Esophagus muscularis mucosa (tissue), 4 donors: ENCODE data around the gene OSBPL2. TPM values are rescaled to one million over a fixed set of nuclear protein-coding genes. Genes with fewer than 3 reads are reported as not detected.

ENCODE experiments used
- DNase-seq: peaks from one replicate; pipeline ENCODE4 v3.0.0-alpha.2; 2017; ENCODE audit errors: extremely low spot score
- H3K27ac ChIP-seq, 4 donors: fragments of 200-600 bp; sonication (generic); replicated peaks in 1 of 4; 1 replicate in 3 of 4; 2 replicates in 1 of 4; pipeline ENCODE4 v1.5.1; 2016 to 2019; ENCODE audit warnings: mild to moderate bottlenecking in 1 of 4
- H3K27me3 ChIP-seq, 4 donors: fragments of 200-600 bp; sonication (generic); one replicate each; pipeline versions ENCODE4 v1.5.1 to v1.6.0; 2016 to 2019
- H3K36me3 ChIP-seq, 4 donors: fragments of 200-600 bp; sonication (generic); one replicate each; pipeline ENCODE4 v1.5.1; 2016 to 2019
- H3K4me1 ChIP-seq, 4 donors: fragments of 200-600 bp; sonication (generic); one replicate each; pipeline ENCODE4 v1.5.1; 2016 to 2019
- H3K4me3 ChIP-seq, 4 donors: fragments of 200-600 bp; sonication (generic); 1 replicate in 2 of 4; 2 replicates in 2 of 4; pipeline ENCODE4 v1.5.1; 2016 to 2019; ENCODE audit warnings: mild to moderate bottlenecking in 4 of 4, moderate library complexity in 1 of 4
- H3K9me3 ChIP-seq, 4 donors: fragments of 200-600 bp; sonication (generic); 1 replicate in 3 of 4; 2 replicates in 1 of 4; pipeline ENCODE4 v1.5.1; 2016 to 2019
- CTCF ChIP-seq, 3 experiments: fragments of 200-600 bp in 2 of 3; fragments of 450-650 bp in 1 of 3; sonication (generic) in 2 of 3; IDR thresholded peaks; one replicate each; pipeline ENCODE4 v1.5.1; 2017 to 2019; ENCODE audit warnings: antibody characterized with exemption in 3 of 3, mild to moderate bottlenecking in 2 of 3, moderate library complexity in 1 of 3
- EP300 ChIP-seq: sonication (generic); formaldehyde crosslinking; IDR thresholded peaks from one replicate; pipeline ENCODE4 v1.6.1; 2017; ENCODE audit warnings: antibody characterized with exemption
- POLR2A ChIP-seq: fragments of 450-650 bp; IDR thresholded peaks from one replicate; pipeline ENCODE4 v1.6.1; 2017; ENCODE audit warnings: antibody characterized with exemption, moderate library complexity, mild to moderate bottlenecking, low read depth
- POLR2AphosphoS5 ChIP-seq, 2 donors: sonication (generic); formaldehyde crosslinking; IDR thresholded peaks; one replicate each; pipeline ENCODE4 v1.6.1; 2017; ENCODE audit warnings: antibody characterized with exemption in 2 of 2
- WGBS: methylation state at CpG from one replicate; pipeline ENCODE4 v1.1.5; 2018; 5-methylcytosine and 5-hydroxymethylcytosine counted together
- intact Hi-C: fragments of 100-400 bp; cut with DNase I; formaldehyde crosslinking; loops from one replicate; pipeline ENCODE4 v1.15.1; 2023
- total RNA-seq, 4 donors: library from RNA; depleted of rRNA; stranded (reverse); fragments of >200 nt; gene quantifications; one replicate each; pipeline versions ENCODE4 v1.1.0 to v1.2.1, GENCODE V29; 2016

OSBPL2 gene
- total RNA-seq, 4 donors from 2014 or later = 34.5 to 52.7 (median 44.2) TPM

- TF ChIP-seq POLR2A = no peak
- TF ChIP-seq CTCF (IDR thresholded peaks at IDR 0.05) = no peak
- TF ChIP-seq POLR2AphosphoS5 (IDR thresholded peaks at IDR 0.05) = no peak
- TF ChIP-seq EP300 = no peak
- DNase-seq = no peak
- intact Hi-C loops = no loop called here
- WGBS = 89% methylated on average over 6 of the region's 14 CpGs
- Histone ChIP-seq H3K4me3 (no peak overlapping the region), H3K36me3 (peaks cover 70 to 95% (median 94%) of the 10 kb centered on the region in 4 donors), H3K27ac (no peak overlapping the region), H3K27me3 (no peaks in the 10 kb centered on the region), H3K9me3 (no peaks in the 10 kb centered on the region), H3K4me1 (no peaks in the 10 kb centered on the region)
Observed at GRCh38 chr20:62325172-62325905, 87.0 kb downstream of the OSBPL2 start.

DNA sequence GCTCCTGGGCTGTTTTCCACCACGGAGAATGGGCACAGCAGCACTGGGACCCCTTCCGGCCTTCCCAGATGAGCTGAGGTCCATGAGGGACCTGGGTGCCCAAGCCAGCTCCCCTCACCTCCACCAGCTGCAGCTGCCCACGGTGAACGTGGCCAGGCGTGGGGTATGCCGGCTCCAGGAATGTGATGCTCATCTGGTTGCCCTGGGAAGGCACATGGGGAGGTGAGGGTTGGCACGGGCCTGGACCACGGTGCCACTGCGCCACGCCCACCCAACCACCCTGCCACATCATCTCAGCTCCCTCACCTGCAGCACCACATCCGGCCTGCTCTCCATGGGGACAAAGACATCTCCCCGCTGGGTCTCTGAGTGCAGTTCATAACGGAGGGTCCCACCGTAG lies 88.2 kb downstream of the OSBPL2 start:
- peaks cover 77 to 100% (median 100%) of the 10 kb centered on the region in 4 donors for H3K36me3 ChIP-seq

GRCh38 chr20:62326959-62327725 lies 88.8 kb downstream of the OSBPL2 start:
- Histone ChIP-seq H3K9me3 (no peaks in the 10 kb centered on the region), H3K4me3 (no peak overlapping the region), H3K36me3 (peaks cover 78 to 100% (median 100%) of the 10 kb centered on the region in 4 donors), H3K27ac (no peak overlapping the region), H3K4me1 (no peaks in the 10 kb centered on the region), H3K27me3 (no peaks in the 10 kb centered on the region)
- TF ChIP-seq POLR2AphosphoS5 (IDR thresholded peaks at IDR 0.05) (no peak), POLR2A (no peak)
- no peak for DNase-seq
- intact Hi-C loops = no loop called here
- WGBS = 88% methylated on average over 18 of the region's 30 CpGs

More for the DNA sequence above, 88.2 kb downstream of the OSBPL2 start:
- Histone ChIP-seq H3K9me3 (no peaks in the 10 kb centered on the region), H3K4me1 (no peaks in the 10 kb centered on the region), H3K4me3 (no peak overlapping the region), H3K27me3 (no peaks in the 10 kb centered on the region), H3K27ac (no peak overlapping the region)
- intact Hi-C loops = no loop called here
- DNase-seq = no peak
- TF ChIP-seq EP300 = no peak
- TF ChIP-seq POLR2AphosphoS5 (IDR thresholded peaks at IDR 0.05) = no peak
- WGBS = 95% methylated on average over 10 of the region's 14 CpGs

GRCh38 chr20:62327726-62328495 lies 89.6 kb downstream of the OSBPL2 start:
- H3K27ac ChIP-seq = no peak overlapping the region
- 79% methylated on average over 10 of the region's 33 CpGs for WGBS
- no peaks in the 10 kb centered on the region for H3K27me3 ChIP-seq
- TF ChIP-seq POLR2AphosphoS5 (IDR thresholded peaks at IDR 0.05) = no peak
- TF ChIP-seq CTCF (IDR thresholded peaks at IDR 0.05) = no peak
- no peak for TF ChIP-seq POLR2A
- TF ChIP-seq EP300 = no peak
- H3K4me3 ChIP-seq = no peak overlapping the region
- H3K9me3 ChIP-seq = no peaks in the 10 kb centered on the region
- H3K4me1 ChIP-seq = no peaks in the 10 kb centered on the region
- intact Hi-C loops = no loop called here
- DNase-seq = no peak
- peaks cover 80 to 100% (median 100%) of the 10 kb centered on the region in 4 donors for H3K36me3 ChIP-seq

DNA sequence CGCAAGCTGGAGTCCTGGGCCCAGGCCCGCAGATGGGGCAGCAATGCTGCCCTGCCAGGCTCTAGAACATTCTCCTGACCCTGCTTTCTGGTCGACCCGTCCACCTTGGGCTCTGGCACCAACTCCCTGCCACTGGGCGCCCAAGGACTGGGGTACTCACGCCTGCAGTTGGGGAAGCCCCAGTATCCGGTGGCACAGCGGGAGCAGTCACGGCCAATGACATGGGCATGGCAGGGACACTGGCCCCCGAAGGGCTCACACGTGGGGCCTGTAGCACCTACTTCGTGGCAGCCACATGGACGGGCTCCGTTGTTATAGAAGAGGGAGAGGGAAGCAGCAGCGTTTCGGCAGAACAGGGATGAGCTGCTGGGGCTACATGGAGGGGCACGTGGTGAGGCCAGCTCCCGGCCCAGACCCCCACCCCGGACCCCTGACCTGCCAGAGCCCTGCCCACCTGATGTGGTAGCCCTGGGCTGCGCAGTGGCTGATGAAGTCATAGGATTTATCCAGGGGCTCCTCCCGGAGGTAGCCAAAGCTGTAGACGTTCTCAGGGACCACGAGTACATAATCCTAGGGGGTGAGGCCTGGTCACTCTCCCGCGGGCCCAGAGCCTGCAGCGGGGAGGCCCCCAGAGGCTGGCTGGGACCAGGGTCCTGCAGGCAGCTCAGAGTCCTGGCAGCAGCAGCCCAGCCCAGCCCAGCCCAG lies 90.5 kb downstream of the OSBPL2 start:
- intact Hi-C loops = no loop called here
- Histone ChIP-seq H3K4me3 (no peak overlapping the region), H3K27ac (no peak overlapping the region), H3K4me1 (no peaks in the 10 kb centered on the region), H3K27me3 (no peaks in the 10 kb centered on the region), H3K36me3 (peaks cover 82 to 100% (median 100%) of the 10 kb centered on the region in 4 donors), H3K9me3 (no peaks in the 10 kb centered on the region)
- no peak for DNase-seq
- WGBS = 88% methylated on average over 26 of the region's 26 CpGs
- TF ChIP-seq EP300 (no peak), CTCF (IDR thresholded peaks at IDR 0.05) (no peak), POLR2A (no peak), POLR2AphosphoS5 (IDR thresholded peaks at IDR 0.05) (no peak)
